DND-41 (cell line): Measurements from ENCODE around the gene RNF182.

Experiments used
- EZH2 ChIP-seq: IDR thresholded peaks from 3 replicates; pipeline ENCODE4 v1.6.1; 2012; ENCODE audit warnings: borderline replicate concordance, low read depth, mild to moderate bottlenecking, moderate library complexity, low read length, inconsistent platforms; ENCODE audit not compliant: severe bottlenecking
- TF ChIP-seq, protein P1 (sequence below): IDR thresholded peaks from 2 replicates; pipeline ENCODE4 v1.5.1; 2012; ENCODE audit warnings: borderline replicate concordance, low read length, moderate library complexity, mild to moderate bottlenecking; ENCODE audit not compliant: poor library complexity, severe bottlenecking; ENCODE audit errors: extremely low read depth

DNA sequence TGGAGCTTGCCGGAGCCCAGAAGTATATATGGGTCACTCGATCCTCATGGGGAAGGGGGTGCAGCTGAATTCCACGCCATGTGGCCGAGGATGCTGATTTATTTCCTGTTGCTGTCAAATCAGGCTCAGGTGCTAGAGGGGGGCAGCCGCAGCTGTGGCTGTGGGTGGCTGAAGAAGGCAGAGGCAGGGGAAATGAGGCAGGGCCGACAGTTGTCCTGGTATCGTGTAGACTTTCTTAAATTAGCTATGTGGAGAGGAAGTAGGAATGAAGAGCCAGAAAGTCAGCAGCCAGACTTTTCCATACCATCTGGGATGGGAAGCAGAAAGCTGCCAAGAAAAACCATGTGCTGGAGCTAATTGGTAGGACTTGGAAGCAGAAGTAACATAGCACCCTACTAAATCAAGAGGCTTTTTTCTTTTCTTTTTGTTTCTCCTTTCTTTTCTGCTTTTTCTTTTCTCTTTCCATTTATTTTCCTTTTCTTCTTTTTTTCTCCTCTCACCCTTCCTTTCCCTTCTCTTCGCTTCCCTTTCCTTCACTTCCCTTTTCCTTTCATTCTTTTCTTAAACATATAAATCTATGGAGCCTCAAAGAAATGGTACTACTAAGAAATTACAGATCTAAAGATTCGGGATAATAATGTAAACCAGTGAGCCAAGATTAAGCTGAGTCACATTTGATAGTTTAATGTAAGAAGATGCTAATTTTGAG is 102.2 kb downstream of the RNF182 start:
- TF ChIP-seq, protein P1, sequence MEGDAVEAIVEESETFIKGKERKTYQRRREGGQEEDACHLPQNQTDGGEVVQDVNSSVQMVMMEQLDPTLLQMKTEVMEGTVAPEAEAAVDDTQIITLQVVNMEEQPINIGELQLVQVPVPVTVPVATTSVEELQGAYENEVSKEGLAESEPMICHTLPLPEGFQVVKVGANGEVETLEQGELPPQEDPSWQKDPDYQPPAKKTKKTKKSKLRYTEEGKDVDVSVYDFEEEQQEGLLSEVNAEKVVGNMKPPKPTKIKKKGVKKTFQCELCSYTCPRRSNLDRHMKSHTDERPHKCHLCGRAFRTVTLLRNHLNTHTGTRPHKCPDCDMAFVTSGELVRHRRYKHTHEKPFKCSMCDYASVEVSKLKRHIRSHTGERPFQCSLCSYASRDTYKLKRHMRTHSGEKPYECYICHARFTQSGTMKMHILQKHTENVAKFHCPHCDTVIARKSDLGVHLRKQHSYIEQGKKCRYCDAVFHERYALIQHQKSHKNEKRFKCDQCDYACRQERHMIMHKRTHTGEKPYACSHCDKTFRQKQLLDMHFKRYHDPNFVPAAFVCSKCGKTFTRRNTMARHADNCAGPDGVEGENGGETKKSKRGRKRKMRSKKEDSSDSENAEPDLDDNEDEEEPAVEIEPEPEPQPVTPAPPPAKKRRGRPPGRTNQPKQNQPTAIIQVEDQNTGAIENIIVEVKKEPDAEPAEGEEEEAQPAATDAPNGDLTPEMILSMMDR = no peak
- TF ChIP-seq EZH2 = no peak
